Panc1 (cell line): ENCODE results near the gene TLR6. TPM values are rescaled to one million over a fixed set of nuclear protein-coding genes. Genes with fewer than 3 reads are reported as not detected.

Experiments
- ATAC-seq: fragments of 200-7000 bp; cut with Tn5 transposase; 2 replicates; pipeline ENCODE4 v1.9.1; 2020; ENCODE audit warnings: mild to moderate bottlenecking, moderate library complexity
- BruUV-seq: library from RNA; stranded (reverse); fragments of 400-500 nt; replicated peaks from 2 replicates; lab custom pipeline; 2021; lab: Mats Ljungman, UMichigan
- CTCF ChIA-PET: fragments of 300-600 bp; sonication (Branson Sonifier 250); formaldehyde crosslinking; loops from one replicate; lab custom pipeline; 2022; ENCODE audit warnings: antibody characterized with exemption; lab: Charles Lee
- POLR2A ChIA-PET: fragments of 300-600 bp; sonication (Branson Sonifier 250); formaldehyde crosslinking; loops from one replicate; lab custom pipeline; 2022; ENCODE audit warnings: antibody characterized with exemption; lab: Charles Lee
- DNase-seq: peaks from one replicate; pipeline ENCODE4 v3.0.0-alpha.2; 2010; ENCODE audit warnings: low read depth, low spot score
- H3K27ac ChIP-seq: 2 replicates; pipeline ENCODE4 v1.5.1; 2011; ENCODE audit warnings: mild to moderate bottlenecking, low read length, inconsistent platforms
- H3K27me3 ChIP-seq: fragments of 200-500 bp; sonication (Bioruptor generic); 2 replicates; pipeline ENCODE4 v1.6.0; 2014; ENCODE audit warnings: low read length, inconsistent platforms; ENCODE audit not compliant: control insufficient read depth, insufficient read depth
- H3K36me3 ChIP-seq: fragments of 200-500 bp; sonication (Bioruptor generic); 2 replicates; pipeline ENCODE4 v1.5.1; 2014; ENCODE audit warnings: inconsistent platforms, mild to moderate bottlenecking, low read length, moderate library complexity; ENCODE audit not compliant: control insufficient read depth, insufficient read depth
- H3K4me1 ChIP-seq: 2 replicates; pipeline ENCODE4 v1.5.1; 2011; ENCODE audit warnings: inconsistent platforms, mild to moderate bottlenecking, low read length, moderate library complexity; ENCODE audit not compliant: control insufficient read depth, insufficient read depth
- H3K4me3 ChIP-seq, 2 experiments: 2 replicates each; pipeline ENCODE4 v1.5.1; 2011 to 2012; ENCODE audit warnings: low read depth in 2 of 2, low read length in 2 of 2, mild to moderate bottlenecking in 2 of 2, inconsistent platforms in 1 of 2, moderate library complexity in 1 of 2
- H3K9me3 ChIP-seq: fragments of 200-500 bp; sonication (Bioruptor generic); 2 replicates; pipeline ENCODE4 v1.5.1; 2014; ENCODE audit warnings: low read depth, mild to moderate bottlenecking, inconsistent platforms, low read length, moderate library complexity; ENCODE audit not compliant: control insufficient read depth, insufficient read depth
- POLR2AphosphoS5 ChIP-seq: IDR thresholded peaks from 2 replicates; pipeline ENCODE4 v1.6.1; 2012; ENCODE audit warnings: mild to moderate bottlenecking, low read depth, low read length, moderate library complexity
- SIN3A ChIP-seq: IDR thresholded peaks from 2 replicates; pipeline ENCODE4 v1.6.1; 2012; ENCODE audit warnings: low read depth, mild to moderate bottlenecking, low read length, moderate library complexity, borderline replicate concordance; ENCODE audit not compliant: insufficient read depth
- TCF7L2 ChIP-seq: IDR thresholded peaks from 2 replicates; pipeline ENCODE4 v1.6.1; 2011; ENCODE audit warnings: mild to moderate bottlenecking, low read depth, low read length, inconsistent platforms
- in situ Hi-C: cut with HindIII; loops from 2 replicates; pipeline ENCODE4 v1.10.0; 2016; ENCODE audit warnings: low sequenced_read_pairs, low pct_unique_long_range_greater_than_20kb
- intact Hi-C: fragments of 100-400 bp; cut with micrococcal nuclease; formaldehyde crosslinking; loops from one replicate; pipeline ENCODE4 v1.10.0; 2022; ENCODE audit not compliant: unreplicated experiment
- total RNA-seq: library from RNA; stranded (reverse); gene quantifications from one replicate; pipeline ENCODE4 v1.2.1, GENCODE V29; 2021; ENCODE audit not compliant: unreplicated experiment
- TF ChIP-seq, protein P1 (sequence below): fragments of 450-650 bp; IDR thresholded peaks from 2 replicates; pipeline ENCODE4 v1.5.1; 2017; ENCODE audit warnings: mild to moderate bottlenecking
- TF ChIP-seq, protein P2 (sequence below), 2 experiments: IDR thresholded peaks; 2 replicates each; pipeline ENCODE4 v1.6.1; 2011 to 2012; ENCODE audit warnings: low read depth in 2 of 2, control low read depth in 1 of 2, low read length in 1 of 2, mild to moderate bottlenecking in 1 of 2, moderate library complexity in 1 of 2; ENCODE audit not compliant: insufficient read depth in 1 of 2

The TLR6 gene
- total RNA-seq, 1 experiment from 2014 or later = 1.1 TPM

DNA sequence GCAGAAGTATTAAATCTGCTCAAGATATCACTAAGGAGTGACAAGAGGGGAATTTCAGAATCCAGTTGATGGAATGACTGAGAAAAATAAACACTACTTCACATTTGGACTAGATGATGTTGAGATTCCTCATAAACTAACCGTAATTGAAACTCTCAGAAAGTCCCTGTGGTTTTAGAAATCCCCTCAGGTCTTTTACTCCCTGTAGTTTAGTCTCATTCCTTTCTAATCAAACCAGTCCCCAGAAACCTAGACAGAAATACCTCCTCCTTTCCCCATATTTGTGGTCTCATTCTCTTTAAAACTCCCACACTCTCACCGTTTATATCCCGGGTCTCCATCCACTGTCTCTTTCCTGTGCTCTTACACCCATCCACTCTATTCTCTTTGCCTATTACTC lies 37.0 kb downstream of the TLR6 start:
- CTCF ChIA-PET = no interaction called here
- ATAC-seq = peak; percentile 62
- POLR2A ChIA-PET = no interaction called here
- in situ Hi-C loops (no loop called here), intact Hi-C loops (no loop called here)
- Histone ChIP-seq H3K36me3 (no peaks in the 10 kb centered on the region; the same call in 1 of the 2 replicates), H3K4me1 (no peaks in the 10 kb centered on the region), H3K27ac (no peak overlapping the region), H3K27me3 (no peaks in the 10 kb centered on the region), H3K9me3 (no peaks in the 10 kb centered on the region), H3K4me3 (no peak overlapping the region)
- no peak for DNase-seq
- no TSS peak for BruUV-seq
- no peak for TF ChIP-seq POLR2AphosphoS5
- TF ChIP-seq, protein P1, sequence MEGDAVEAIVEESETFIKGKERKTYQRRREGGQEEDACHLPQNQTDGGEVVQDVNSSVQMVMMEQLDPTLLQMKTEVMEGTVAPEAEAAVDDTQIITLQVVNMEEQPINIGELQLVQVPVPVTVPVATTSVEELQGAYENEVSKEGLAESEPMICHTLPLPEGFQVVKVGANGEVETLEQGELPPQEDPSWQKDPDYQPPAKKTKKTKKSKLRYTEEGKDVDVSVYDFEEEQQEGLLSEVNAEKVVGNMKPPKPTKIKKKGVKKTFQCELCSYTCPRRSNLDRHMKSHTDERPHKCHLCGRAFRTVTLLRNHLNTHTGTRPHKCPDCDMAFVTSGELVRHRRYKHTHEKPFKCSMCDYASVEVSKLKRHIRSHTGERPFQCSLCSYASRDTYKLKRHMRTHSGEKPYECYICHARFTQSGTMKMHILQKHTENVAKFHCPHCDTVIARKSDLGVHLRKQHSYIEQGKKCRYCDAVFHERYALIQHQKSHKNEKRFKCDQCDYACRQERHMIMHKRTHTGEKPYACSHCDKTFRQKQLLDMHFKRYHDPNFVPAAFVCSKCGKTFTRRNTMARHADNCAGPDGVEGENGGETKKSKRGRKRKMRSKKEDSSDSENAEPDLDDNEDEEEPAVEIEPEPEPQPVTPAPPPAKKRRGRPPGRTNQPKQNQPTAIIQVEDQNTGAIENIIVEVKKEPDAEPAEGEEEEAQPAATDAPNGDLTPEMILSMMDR = no peak
- TF ChIP-seq, protein P2, sequence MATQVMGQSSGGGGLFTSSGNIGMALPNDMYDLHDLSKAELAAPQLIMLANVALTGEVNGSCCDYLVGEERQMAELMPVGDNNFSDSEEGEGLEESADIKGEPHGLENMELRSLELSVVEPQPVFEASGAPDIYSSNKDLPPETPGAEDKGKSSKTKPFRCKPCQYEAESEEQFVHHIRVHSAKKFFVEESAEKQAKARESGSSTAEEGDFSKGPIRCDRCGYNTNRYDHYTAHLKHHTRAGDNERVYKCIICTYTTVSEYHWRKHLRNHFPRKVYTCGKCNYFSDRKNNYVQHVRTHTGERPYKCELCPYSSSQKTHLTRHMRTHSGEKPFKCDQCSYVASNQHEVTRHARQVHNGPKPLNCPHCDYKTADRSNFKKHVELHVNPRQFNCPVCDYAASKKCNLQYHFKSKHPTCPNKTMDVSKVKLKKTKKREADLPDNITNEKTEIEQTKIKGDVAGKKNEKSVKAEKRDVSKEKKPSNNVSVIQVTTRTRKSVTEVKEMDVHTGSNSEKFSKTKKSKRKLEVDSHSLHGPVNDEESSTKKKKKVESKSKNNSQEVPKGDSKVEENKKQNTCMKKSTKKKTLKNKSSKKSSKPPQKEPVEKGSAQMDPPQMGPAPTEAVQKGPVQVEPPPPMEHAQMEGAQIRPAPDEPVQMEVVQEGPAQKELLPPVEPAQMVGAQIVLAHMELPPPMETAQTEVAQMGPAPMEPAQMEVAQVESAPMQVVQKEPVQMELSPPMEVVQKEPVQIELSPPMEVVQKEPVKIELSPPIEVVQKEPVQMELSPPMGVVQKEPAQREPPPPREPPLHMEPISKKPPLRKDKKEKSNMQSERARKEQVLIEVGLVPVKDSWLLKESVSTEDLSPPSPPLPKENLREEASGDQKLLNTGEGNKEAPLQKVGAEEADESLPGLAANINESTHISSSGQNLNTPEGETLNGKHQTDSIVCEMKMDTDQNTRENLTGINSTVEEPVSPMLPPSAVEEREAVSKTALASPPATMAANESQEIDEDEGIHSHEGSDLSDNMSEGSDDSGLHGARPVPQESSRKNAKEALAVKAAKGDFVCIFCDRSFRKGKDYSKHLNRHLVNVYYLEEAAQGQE (IDR thresholded peaks at IDR 0.05; ENCODE audit: insufficient read depth in 1 of 2, low read depth in 2 of 2, low read length in 1 of 2) = no peak
- TF ChIP-seq SIN3A = no peak
- TF ChIP-seq TCF7L2 = no peak

GRCh38 chr4:38818441-38818976 lies 38.1 kb downstream of the TLR6 start:
- ChIA-PET POLR2A (no interaction called here), CTCF (no interaction called here)
- ATAC-seq (peak; percentile 13; the same call in 1 of the 2 replicates), DNase-seq (no peak)
- BruUV-seq = no TSS peak
- no peak overlapping the region for H3K27ac ChIP-seq
- intact Hi-C loops (no loop called here), in situ Hi-C loops (no loop called here)
- H3K4me3 ChIP-seq = no peak overlapping the region
- H3K4me1 ChIP-seq = no peaks in the 10 kb centered on the region
- H3K36me3 ChIP-seq = no peaks in the 10 kb centered on the region; the same call in 1 of the 2 replicates
- TF ChIP-seq, protein P1 = no peak
- TF ChIP-seq POLR2AphosphoS5 (no peak), SIN3A (no peak)
- no peaks in the 10 kb centered on the region for H3K9me3 ChIP-seq
- H3K27me3 ChIP-seq = no peaks in the 10 kb centered on the region
